HG03196 (cell line): ENCODE measurements around the gene ANKK1.

Experiments used
- ATAC-seq: cut with Tn5 transposase; IDR thresholded peaks from one replicate; pipeline ENCODE4 v1.9.1; 2021; ENCODE audit not compliant: unreplicated experiment

ANKK1 gene

DNA sequence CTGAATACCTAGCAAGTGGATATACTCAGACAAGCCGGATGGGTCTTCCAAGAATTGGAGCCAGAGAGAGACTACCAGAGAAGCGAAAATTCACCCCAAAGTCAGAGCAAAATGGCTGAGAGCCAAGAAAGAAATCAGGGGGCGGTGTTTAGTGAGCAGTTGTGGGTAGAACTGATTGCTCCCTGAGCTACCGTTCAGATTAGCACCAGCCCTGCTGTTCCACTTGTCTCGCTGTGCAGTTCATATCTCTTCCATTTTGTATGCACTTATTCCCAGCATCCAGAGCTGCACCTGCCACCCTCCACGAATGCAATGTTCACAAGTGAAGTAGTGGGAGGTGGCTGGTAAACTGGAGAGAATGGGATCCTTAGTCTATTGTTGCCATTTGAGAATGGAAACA lies 62.2 kb downstream of the ANKK1 start:
- ATAC-seq: no peak
